Osteocyte (in vitro differentiated cells): ENCODE data around the gene TMEM217. TPM values are rescaled to one million over a fixed set of nuclear protein-coding genes. Genes with fewer than 3 reads are reported as not detected.
"Not testable (repeated sequence)": the region's sequence is repeated elsewhere in the genome, so short reads cannot be mapped to it uniquely, and the experiment has no call there.

Experiments used
- DNase-seq: peaks from one replicate; pipeline ENCODE4 v3.0.0; 2021; ENCODE audit warnings: mixed read lengths; ENCODE audit not compliant: unreplicated experiment; ENCODE audit errors: extremely low spot score
- H3K27ac Mint-ChIP-seq: one replicate; pipeline ENCODE4 v1.8.0; 2021; ENCODE audit warnings: mild to moderate bottlenecking, mixed read lengths; ENCODE audit not compliant: unreplicated experiment
- H3K27me3 Mint-ChIP-seq: one replicate; pipeline ENCODE4 v1.8.0; 2021; ENCODE audit warnings: mixed read lengths; ENCODE audit not compliant: unreplicated experiment
- H3K36me3 Mint-ChIP-seq: one replicate; pipeline ENCODE4 v1.8.0; 2021; ENCODE audit warnings: mixed read lengths; ENCODE audit not compliant: unreplicated experiment
- H3K4me1 Mint-ChIP-seq: one replicate; pipeline ENCODE4 v1.8.0; 2021; ENCODE audit warnings: mixed read lengths; ENCODE audit not compliant: unreplicated experiment
- H3K4me3 Mint-ChIP-seq: one replicate; pipeline ENCODE4 v1.8.0; 2021; ENCODE audit warnings: mild to moderate bottlenecking, moderate library complexity, mixed read lengths; ENCODE audit not compliant: unreplicated experiment
- H3K9me3 Mint-ChIP-seq: one replicate; pipeline ENCODE4 v1.8.0; 2021; ENCODE audit warnings: mixed read lengths; ENCODE audit not compliant: unreplicated experiment
- CTCF ChIP-seq: fragments of 200-600 bp; sonication (generic); IDR thresholded peaks from 2 replicates; pipeline ENCODE4 v1.5.0; 2021; ENCODE audit warnings: antibody characterized with exemption, mild to moderate bottlenecking, moderate library complexity
- total RNA-seq: library from RNA; stranded (reverse); gene quantifications from 2 replicates; pipeline ENCODE4 v1.2.1, GENCODE V29; 2021

Gene TMEM217
- total RNA-seq, 1 donor from 2014 or later = 3.5 TPM

GRCh38 chr6:37190159-37190535, 67.8 kb downstream of the TMEM217 start:
- TF ChIP-seq CTCF = no peak
- Mint-ChIP-seq H3K4me3 (no peak overlapping the region), H3K36me3 (no peaks in the 10 kb centered on the region), H3K4me1 (peaks cover 12% of the 10 kb centered on the region), H3K27ac (peak overlapping the region; percentile 29), H3K27me3 (no peaks in the 10 kb centered on the region), H3K9me3 (no peaks in the 10 kb centered on the region)
- DNase-seq = no peak

- Mint-ChIP-seq H3K9me3 (no peaks in the 10 kb centered on the region), H3K27ac (no peak overlapping the region), H3K4me1 (peaks cover 12% of the 10 kb centered on the region), H3K27me3 (no peaks in the 10 kb centered on the region), H3K36me3 (no peaks in the 10 kb centered on the region), H3K4me3 (no peak overlapping the region)
- no peak for TF ChIP-seq CTCF
- DNase-seq = no peak
These were observed 68.9 kb downstream of the TMEM217 start for GRCh38 chr6:37188962-37189510.

- DNase-seq = no peak
- Mint-ChIP-seq H3K9me3 (no peaks in the 10 kb centered on the region), H3K27ac (peak overlapping the region; percentile 66), H3K27me3 (no peaks in the 10 kb centered on the region), H3K4me1 (peaks cover 4% of the 10 kb centered on the region), H3K36me3 (no peaks in the 10 kb centered on the region), H3K4me3 (no peak overlapping the region)
- TF ChIP-seq CTCF = no peak
These were observed 70.5 kb downstream of the TMEM217 start for GRCh38 chr6:37187321-37188022.

GRCh38 chr6:37185949-37186720, 71.8 kb downstream of the TMEM217 start:
- not testable (repeated sequence) for H3K4me1 Mint-ChIP-seq, H3K27ac Mint-ChIP-seq, H3K4me3 Mint-ChIP-seq, H3K27me3 Mint-ChIP-seq, DNase-seq, H3K9me3 Mint-ChIP-seq, H3K36me3 Mint-ChIP-seq

GRCh38 chr6:37182736-37183590, 75.0 kb downstream of the TMEM217 start:
- peaks cover 2% of the 10 kb centered on the region for H3K4me1 Mint-ChIP-seq
- DNase-seq = no peak
- H3K27ac Mint-ChIP-seq = no peak overlapping the region
- no peaks in the 10 kb centered on the region for H3K27me3 Mint-ChIP-seq
- H3K4me3 Mint-ChIP-seq = no peak overlapping the region
- H3K36me3 Mint-ChIP-seq = no peaks in the 10 kb centered on the region
- no peak for TF ChIP-seq CTCF
- H3K9me3 Mint-ChIP-seq = no peaks in the 10 kb centered on the region

GRCh38 chr6:37180610-37181009, 77.3 kb downstream of the TMEM217 start:
- not testable (repeated sequence) for H3K27ac Mint-ChIP-seq, H3K4me1 Mint-ChIP-seq, H3K9me3 Mint-ChIP-seq, H3K27me3 Mint-ChIP-seq, DNase-seq, H3K4me3 Mint-ChIP-seq, H3K36me3 Mint-ChIP-seq
